22Rv1 (cell line): ENCODE results near the gene SHANK2.
A peak's percentile ranks its signal among the peaks of the same experiment; 100 is the strongest.

Source experiments
- H3K27ac ChIP-seq: fragments of 450-650 bp; 2 replicates; pipeline ENCODE4 v1.5.1; 2017
- CTCF ChIP-seq: fragments of 450-650 bp; IDR thresholded peaks from 2 replicates; pipeline ENCODE4 v1.5.1; 2017; ENCODE audit warnings: mild to moderate bottlenecking
- ZFX ChIP-seq: fragments of 450-650 bp; IDR thresholded peaks from 2 replicates; pipeline ENCODE4 v1.6.1; 2017; ENCODE audit warnings: antibody characterized with exemption, borderline replicate concordance

SHANK2 gene

GRCh38 chr11:71209656-71210055 is 42.7 kb downstream of the SHANK2 start:
- TF ChIP-seq CTCF (no peak), ZFX (no peak)
- H3K27ac ChIP-seq, result no peak overlapping the region

GRCh38 chr11:71209181-71209580 is 43.2 kb downstream of the SHANK2 start:
- no peak for TF ChIP-seq CTCF
- TF ChIP-seq ZFX, result no peak
- no peak overlapping the region for H3K27ac ChIP-seq

GRCh38 chr11:71208011-71208774 is 44.2 kb downstream of the SHANK2 start:
- H3K27ac ChIP-seq, result no peak overlapping the region
- TF ChIP-seq ZFX (no peak), CTCF (no peak)

GRCh38 chr11:71207563-71207962 is 44.8 kb downstream of the SHANK2 start:
- TF ChIP-seq ZFX, result no peak
- TF ChIP-seq CTCF, result no peak
- H3K27ac ChIP-seq, result no peak overlapping the region

GRCh38 chr11:71206186-71206585 is 46.2 kb downstream of the SHANK2 start:
- H3K27ac ChIP-seq, result peak overlapping the region; percentile 74
- TF ChIP-seq CTCF (no peak), ZFX (no peak)

GRCh38 chr11:71204748-71205664 is 47.4 kb downstream of the SHANK2 start:
- peak overlapping the region; percentile 74 for H3K27ac ChIP-seq
- no peak for TF ChIP-seq ZFX
- no peak for TF ChIP-seq CTCF

- no peak overlapping the region for H3K27ac ChIP-seq
- TF ChIP-seq ZFX (no peak), CTCF (no peak)
Measured at GRCh38 chr11:71204294-71204693, 48.1 kb downstream of the SHANK2 start.
